H1 (cell line): ENCODE measurements around the gene CCDC141. TPM values are rescaled to one million over a fixed set of nuclear protein-coding genes. Genes with fewer than 3 reads are reported as not detected.

Experiments used
- CTCF ChIA-PET: fragments of 300-600 bp; sonication (Branson Sonifier 250); formaldehyde crosslinking; loops from one replicate; lab custom pipeline; 2021; ENCODE audit not compliant: partially characterized antibody; lab: Charles Lee
- POLR2A ChIA-PET: fragments of 300-600 bp; sonication (Branson Sonifier 250); formaldehyde crosslinking; loops from one replicate; lab custom pipeline; 2021; ENCODE audit warnings: inconsistent platforms; ENCODE audit not compliant: partially characterized antibody; lab: Charles Lee
- DNase-seq, 2 experiments: peaks; one replicate each; pipeline versions ENCODE4 v3.0.0 to v3.0.0-alpha.2; 2010 to 2022; ENCODE audit warnings: low spot score in 2 of 2, low read depth in 1 of 2, mixed read lengths in 1 of 2
- FAIRE-seq: peaks from 2 replicates; lab custom pipeline; 2011; peaks lifted over from hg19 to GRCh38; lab: Jason Lieb, UNC
- H2AFZ ChIP-seq: 2 replicates; pipeline ENCODE4 v1.8.1; 2012; ENCODE audit warnings: low read length, inconsistent platforms
- H2AK5ac ChIP-seq: 2 replicates; pipeline ENCODE4 v1.6.1; 2013; ENCODE audit warnings: low read depth, low read length
- H2BK120ac ChIP-seq: replicated peaks from 2 replicates; pipeline ENCODE3; 2013; ENCODE audit warnings: low read depth, low read length, inconsistent platforms
- H2BK12ac ChIP-seq: 2 replicates; pipeline ENCODE4 v1.6.1; 2013; ENCODE audit warnings: low read depth, low read length
- H2BK15ac ChIP-seq: 2 replicates; pipeline ENCODE4 v1.6.1; 2013; ENCODE audit warnings: low read length
- H2BK20ac ChIP-seq: 2 replicates; pipeline ENCODE4 v1.6.1; 2013; ENCODE audit warnings: low read length
- H2BK5ac ChIP-seq: 2 replicates; pipeline ENCODE4 v1.6.1; 2013; ENCODE audit warnings: low read depth, low read length
- H3K14ac ChIP-seq: 2 replicates; pipeline ENCODE4 v1.6.1; 2013; ENCODE audit warnings: inconsistent platforms; ENCODE audit not compliant: insufficient read length
- H3K18ac ChIP-seq: 2 replicates; pipeline ENCODE4 v1.6.1; 2013; ENCODE audit warnings: low read length; ENCODE audit errors: extremely low read depth
- H3K23ac ChIP-seq: 2 replicates; pipeline ENCODE4 v1.6.1; 2013; ENCODE audit warnings: inconsistent platforms; ENCODE audit not compliant: insufficient read length
- H3K23me2 ChIP-seq: 2 replicates; pipeline ENCODE4 v1.6.1; 2013; ENCODE audit warnings: low read depth, low read length
- H3K27ac ChIP-seq: 2 replicates; pipeline ENCODE4 v1.6.1; 2011; ENCODE audit warnings: low read depth, low read length, inconsistent platforms
- H3K27me3 ChIP-seq, 4 experiments: replicated peaks in 1 of 4; 1 replicate in 1 of 4; 2 replicates in 3 of 4; pipeline versions ENCODE4 v1.6.1 to v1.8.1; 2011 to 2013; ENCODE audit warnings: low read length in 3 of 4, mild to moderate bottlenecking in 3 of 4, inconsistent platforms in 2 of 4, mixed read lengths in 2 of 4, moderate library complexity in 1 of 4; ENCODE audit not compliant: control insufficient read depth in 3 of 4, insufficient read depth in 3 of 4; ENCODE audit errors: extremely low read depth in 1 of 4
- H3K36me3 ChIP-seq, 4 experiments: 2 replicates each; pipeline versions ENCODE4 v1.6.1 to v1.8.1; 2011 to 2013; ENCODE audit warnings: mild to moderate bottlenecking in 4 of 4, low read length in 3 of 4, moderate library complexity in 2 of 4, control low read depth in 1 of 4, inconsistent platforms in 1 of 4; ENCODE audit not compliant: insufficient read depth in 4 of 4, control insufficient read depth in 2 of 4
- H3K4ac ChIP-seq: replicated peaks from 2 replicates; pipeline ENCODE3; 2013; ENCODE audit warnings: low read length, low read depth, mixed read lengths, inconsistent platforms; ENCODE audit not compliant: insufficient read length
- H3K4me1 ChIP-seq, 4 experiments: replicated peaks in 1 of 4; 1 replicate in 1 of 4; 2 replicates in 3 of 4; pipeline versions ENCODE4 v1.6.1 to v1.8.1; 2011 to 2013; ENCODE audit warnings: low read length in 3 of 4, inconsistent platforms in 2 of 4, mixed read lengths in 1 of 4; ENCODE audit not compliant: insufficient read depth in 4 of 4, control insufficient read depth in 3 of 4
- H3K4me2 ChIP-seq, 2 experiments: 2 replicates each; pipeline versions ENCODE4 v1.6.1 to v1.8.1; 2011 to 2013; ENCODE audit warnings: low read depth in 2 of 2, low read length in 2 of 2, control low read depth in 1 of 2, inconsistent platforms in 1 of 2, mild to moderate bottlenecking in 1 of 2; ENCODE audit not compliant: insufficient read depth in 1 of 2
- H3K4me3 ChIP-seq, 4 experiments: fragments of 200-600, 300-600 bp in 1 of 4; sonication (generic), shearing (Covaris generic), sonication (Bioruptor Twin) in 1 of 4; 2 replicates each; pipeline versions ENCODE4 v1.5.1 to v1.8.1; 2011 to 2016; ENCODE audit warnings: low read length in 4 of 4, low read depth in 3 of 4, control low read depth in 2 of 4, inconsistent platforms in 2 of 4, mild to moderate bottlenecking in 2 of 4, mixed read lengths in 1 of 4, moderate library complexity in 1 of 4; ENCODE audit not compliant: insufficient read depth in 2 of 4; ENCODE audit errors: extremely low read depth in 1 of 4
- H3K56ac ChIP-seq: replicated peaks from 2 replicates; pipeline ENCODE3; 2013; ENCODE audit warnings: low read depth, mild to moderate bottlenecking, mixed read lengths, low read length, inconsistent platforms; ENCODE audit not compliant: insufficient read length
- H3K79me1 ChIP-seq: 2 replicates; pipeline ENCODE4 v1.6.1; 2013; ENCODE audit warnings: low read depth, low read length, control low read depth
- H3K79me2 ChIP-seq, 2 experiments: 2 replicates each; pipeline versions ENCODE4 v1.6.1 to v1.8.1; 2012 to 2013; ENCODE audit warnings: low read length in 2 of 2, mild to moderate bottlenecking in 2 of 2, inconsistent platforms in 1 of 2; ENCODE audit not compliant: insufficient read depth in 2 of 2, control insufficient read depth in 1 of 2
- H3K9ac ChIP-seq, 4 experiments: replicated peaks in 1 of 4; 1 replicate in 1 of 4; 2 replicates in 3 of 4; pipeline versions ENCODE4 v1.6.1 to v1.8.1; 2011 to 2013; ENCODE audit warnings: low read depth in 3 of 4, low read length in 3 of 4, control low read depth in 2 of 4, mild to moderate bottlenecking in 2 of 4, moderate library complexity in 2 of 4, inconsistent platforms in 1 of 4; ENCODE audit errors: extremely low read depth in 1 of 4
- H3K9me3 ChIP-seq, 2 experiments: 2 replicates each; pipeline versions ENCODE4 v1.6.1 to v1.8.1; 2012 to 2013; ENCODE audit warnings: mild to moderate bottlenecking in 2 of 2, moderate library complexity in 2 of 2, control low read depth in 1 of 2, inconsistent platforms in 1 of 2, low read depth in 1 of 2, low read length in 1 of 2, mixed read lengths in 1 of 2; ENCODE audit not compliant: insufficient read depth in 2 of 2
- H4K20me1 ChIP-seq, 2 experiments: replicated peaks in 1 of 2; 2 replicates each; pipeline versions ENCODE3 to v1.8.1; 2011 to 2013; ENCODE audit warnings: inconsistent platforms in 2 of 2, low read length in 2 of 2, mild to moderate bottlenecking in 1 of 2; ENCODE audit not compliant: insufficient read depth in 2 of 2, control insufficient read depth in 1 of 2
- H4K5ac ChIP-seq: 2 replicates; pipeline ENCODE4 v1.6.1; 2013; ENCODE audit warnings: low read length, low read depth, mixed read lengths, inconsistent platforms; ENCODE audit not compliant: insufficient read length
- H4K8ac ChIP-seq: 2 replicates; pipeline ENCODE4 v1.8.0; 2013; ENCODE audit warnings: mild to moderate bottlenecking, moderate library complexity, low read length, inconsistent platforms; ENCODE audit not compliant: insufficient read depth; ENCODE audit errors: extremely low read depth
- H4K91ac ChIP-seq: replicated peaks from 2 replicates; pipeline ENCODE3; 2013; ENCODE audit warnings: low read length, mixed read lengths, inconsistent platforms; ENCODE audit not compliant: insufficient read length
- ASH2L ChIP-seq: fragments of 200-600, 300-600 bp; sonication (generic); IDR thresholded peaks from one replicate; pipeline ENCODE4 v1.7.1; 2017; ENCODE audit warnings: low read length
- BRCA1 ChIP-seq: IDR thresholded peaks from 2 replicates; pipeline ENCODE4 v1.6.1; 2012; ENCODE audit warnings: low read depth, low read length, improper control_type of control experiment
- CBX8 ChIP-seq: fragments of 300-800, 300-1000 bp; sonication (generic); IDR thresholded peaks from 2 replicates; pipeline ENCODE4 v1.7.1; 2016; ENCODE audit warnings: low read depth, low read length, borderline replicate concordance
- FOSL1 ChIP-seq: IDR thresholded peaks from 2 replicates; pipeline ENCODE4 v1.6.1; 2011; ENCODE audit warnings: mild to moderate bottlenecking, low read depth, low read length, moderate library complexity; ENCODE audit not compliant: insufficient read depth
- HDAC2 ChIP-seq, 2 experiments: fragments of 300-600 bp in 1 of 2; sonication (generic) in 1 of 2; IDR thresholded peaks; 2 replicates each; pipeline ENCODE4 v1.6.1; 2011 to 2012; ENCODE audit warnings: low read depth in 2 of 2, low read length in 2 of 2, mild to moderate bottlenecking in 2 of 2, moderate library complexity in 2 of 2, borderline replicate concordance in 1 of 2, inconsistent platforms in 1 of 2
- SAP30 ChIP-seq: fragments of 300-600 bp; sonication (generic); IDR thresholded peaks from 2 replicates; pipeline ENCODE4 v1.7.1; 2012; ENCODE audit warnings: low read length, moderate library complexity, mild to moderate bottlenecking, inconsistent platforms; ENCODE audit not compliant: insufficient read depth, insufficient replicate concordance
- SP4 ChIP-seq: IDR thresholded peaks from 2 replicates; pipeline ENCODE4 v1.6.1; 2012; ENCODE audit warnings: low read length, inconsistent platforms
- TAF1 ChIP-seq: IDR thresholded peaks from 2 replicates; pipeline ENCODE4 v1.6.1; 2011; ENCODE audit warnings: mild to moderate bottlenecking, low read depth, low read length
- TAF7 ChIP-seq: optimal IDR thresholded peaks from 2 replicates; pipeline ENCODE3; 2011; ENCODE audit warnings: low read depth, mild to moderate bottlenecking, inconsistent platforms, low read length, moderate library complexity, borderline replicate concordance
- WGBS, 2 experiments: shearing (Covaris generic) in 1 of 2; methylation state at CpG; one replicate each; pipeline versions ENCODE4 v1.1.6 to v1.1.7; 2013 to 2015; ENCODE audit warnings: low lambda C conversion rate in 2 of 2, mixed read lengths in 2 of 2, inconsistent platforms in 1 of 2, low coverage in 1 of 2, missing lambda C conversion rate in 1 of 2; ENCODE audit not compliant: insufficient replicate concordance in 2 of 2, insufficient coverage in 1 of 2, insufficient read length in 1 of 2; ENCODE audit errors: extremely low coverage in 1 of 2, missing lambda C conversion rate in 1 of 2; 5-methylcytosine and 5-hydroxymethylcytosine counted together
- polyA plus RNA-seq, 7 experiments: library from polyadenylated mRNA; depleted of rRNA in 3 of 7; stranded (reverse) in 5 of 7; unstranded in 2 of 7; fragments of >200 nt in 5 of 7; fragments of 200-250 nt in 2 of 7; gene quantifications; 1 replicate in 5 of 7; 2 replicates in 1 of 7; 4 replicates in 1 of 7; pipeline versions ENCODE4 v1.2.1 to v1.2.3, GENCODE V29; 2011 to 2013; ENCODE audit warnings: missing spikeins in 2 of 7, mixed read lengths in 2 of 7
- total RNA-seq: library from RNA; stranded (reverse); fragmentation: NEBNext Ultra II Directional; extraction: Animal tissue kit (Norgen Biotek cat#: 25700); gene quantifications from 2 replicates; pipeline ENCODE4 v1.2.1, GENCODE V29; 2021
- TF ChIP-seq, protein P1 (sequence below): IDR thresholded peaks from 2 replicates; pipeline ENCODE4 v1.6.1; 2012; ENCODE audit warnings: low read length, inconsistent platforms
- TF ChIP-seq, protein P2 (sequence below): IDR thresholded peaks from 2 replicates; pipeline ENCODE4 v1.6.1; 2011; ENCODE audit warnings: low read depth, mild to moderate bottlenecking, low read length; ENCODE audit not compliant: insufficient read depth

Gene CCDC141
- total and polyA plus RNA-seq, 2 of the 8 experiments (the other 6 are each of a cell fraction or from before 2014, with no cell fraction given): 0.56 to 21.6 TPM

DNA sequence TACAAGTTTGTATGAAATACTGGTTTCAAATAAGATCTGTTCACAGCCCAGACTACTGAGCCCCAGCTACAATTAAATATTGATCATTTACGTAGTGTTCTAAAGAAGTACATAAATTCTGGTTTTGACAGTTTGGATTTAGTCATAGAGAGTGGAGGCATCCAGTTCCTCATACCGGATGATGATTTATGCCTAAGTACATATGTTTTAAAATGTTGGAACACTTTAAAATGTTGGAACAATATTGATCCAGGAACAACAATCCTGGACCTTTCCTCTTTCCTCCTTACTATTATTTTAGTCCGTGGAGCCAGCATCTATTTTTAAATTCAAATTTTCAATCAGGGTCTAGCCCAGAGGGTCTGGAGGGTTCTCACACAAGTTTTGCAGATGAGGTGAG lies 220.0 kb downstream of the CCDC141 start:
- no peaks in the 10 kb centered on the region for H3K36me3 ChIP-seq
- H2AK5ac ChIP-seq: no peak overlapping the region
- POLR2A ChIA-PET: no interaction called here
- TF ChIP-seq ASH2L: no peak
- TF ChIP-seq, protein P1, sequence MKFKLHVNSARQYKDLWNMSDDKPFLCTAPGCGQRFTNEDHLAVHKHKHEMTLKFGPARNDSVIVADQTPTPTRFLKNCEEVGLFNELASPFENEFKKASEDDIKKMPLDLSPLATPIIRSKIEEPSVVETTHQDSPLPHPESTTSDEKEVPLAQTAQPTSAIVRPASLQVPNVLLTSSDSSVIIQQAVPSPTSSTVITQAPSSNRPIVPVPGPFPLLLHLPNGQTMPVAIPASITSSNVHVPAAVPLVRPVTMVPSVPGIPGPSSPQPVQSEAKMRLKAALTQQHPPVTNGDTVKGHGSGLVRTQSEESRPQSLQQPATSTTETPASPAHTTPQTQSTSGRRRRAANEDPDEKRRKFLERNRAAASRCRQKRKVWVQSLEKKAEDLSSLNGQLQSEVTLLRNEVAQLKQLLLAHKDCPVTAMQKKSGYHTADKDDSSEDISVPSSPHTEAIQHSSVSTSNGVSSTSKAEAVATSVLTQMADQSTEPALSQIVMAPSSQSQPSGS: no peak
- no peak for TF ChIP-seq TAF1
- TF ChIP-seq SP4: no peak
- TF ChIP-seq CBX8: no peak
- no peak for TF ChIP-seq FOSL1
- TF ChIP-seq, protein P2, sequence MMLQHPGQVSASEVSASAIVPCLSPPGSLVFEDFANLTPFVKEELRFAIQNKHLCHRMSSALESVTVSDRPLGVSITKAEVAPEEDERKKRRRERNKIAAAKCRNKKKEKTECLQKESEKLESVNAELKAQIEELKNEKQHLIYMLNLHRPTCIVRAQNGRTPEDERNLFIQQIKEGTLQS: no peak
- no peak for TF ChIP-seq BRCA1
- TF ChIP-seq TAF7: no peak
- TF ChIP-seq HDAC2 (IDR thresholded peaks at IDR 0.05; ENCODE audit: borderline replicate concordance in 1 of 2, low read depth in 2 of 2, low read length in 2 of 2): no peak
- no peak for TF ChIP-seq SAP30

More for the DNA sequence above, 220.0 kb downstream of the CCDC141 start:
- Histone ChIP-seq H3K56ac (no peak overlapping the region), H3K9ac (no peak overlapping the region), H3K4me2 (no peak overlapping the region), H3K23ac (no peak overlapping the region), H3K4me3 (no peak overlapping the region), H2BK15ac (no peak overlapping the region), H2BK12ac (no peak overlapping the region), H3K14ac (no peak overlapping the region), H2BK120ac (no peak overlapping the region), H4K91ac (no peak overlapping the region), H3K9me3 (no peaks in the 10 kb centered on the region), H4K5ac (no peak overlapping the region), H4K8ac (no peak overlapping the region), H3K4ac (no peak overlapping the region), H3K79me2 (no peaks in the 10 kb centered on the region), H3K27me3 (peaks cover 0 to 1% (median 0%) of the 10 kb centered on the region in 4 experiments; a peak in 1 of 7 replicates), H2AFZ (no peak overlapping the region), H3K4me1 (peaks cover 0 to 3% (median 0%) of the 10 kb centered on the region in 4 experiments; a peak in 1 of 7 replicates), H3K18ac (no peak overlapping the region), H3K79me1 (no peaks in the 10 kb centered on the region), H4K20me1 (no peaks in the 10 kb centered on the region), H2BK20ac (no peak overlapping the region), H3K27ac (no peak overlapping the region), H2BK5ac (no peak overlapping the region), H3K23me2 (no peaks in the 10 kb centered on the region)
- FAIRE-seq (no peak), DNase-seq (no peak)
- CTCF ChIA-PET: interaction anchor here (0.6 kb wide), 1 partner anchor 68 kb away, joined by 3 read pairs; no protein-coding TSS in a partner anchor
- WGBS, 2 experiments: 87% methylated on average over 3 of the region's 3 CpGs; no CpG with 5 or more reads in 1 of the 2 experiments
